ENCODE results near the gene VWA8.

VWA8 gene

DNA sequence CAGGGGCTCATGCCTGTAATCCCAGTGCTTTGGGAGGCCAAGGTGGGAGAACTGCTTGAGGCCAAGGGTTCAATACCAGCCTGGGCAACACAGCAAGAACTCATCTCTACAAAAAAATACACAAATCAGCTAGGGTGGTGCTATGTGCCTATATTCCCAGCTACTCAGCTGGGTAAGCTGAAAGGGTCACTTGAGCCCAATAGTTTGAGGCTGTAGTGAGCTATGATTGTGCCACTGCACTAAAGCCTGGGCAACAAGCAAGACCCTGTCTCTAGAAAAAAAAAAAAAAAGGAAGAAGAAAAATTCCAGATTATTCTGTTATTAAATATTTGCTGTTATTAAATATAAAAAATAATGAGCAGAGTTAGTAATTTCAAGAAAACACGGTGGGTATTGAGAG, 372.5 kb downstream of the VWA8 start:
- H3K4me3 ChIP-seq (replicated peaks; ENCODE audit: low read depth, low read length): no peak overlapping the region
- TF ChIP-seq, protein P1, sequence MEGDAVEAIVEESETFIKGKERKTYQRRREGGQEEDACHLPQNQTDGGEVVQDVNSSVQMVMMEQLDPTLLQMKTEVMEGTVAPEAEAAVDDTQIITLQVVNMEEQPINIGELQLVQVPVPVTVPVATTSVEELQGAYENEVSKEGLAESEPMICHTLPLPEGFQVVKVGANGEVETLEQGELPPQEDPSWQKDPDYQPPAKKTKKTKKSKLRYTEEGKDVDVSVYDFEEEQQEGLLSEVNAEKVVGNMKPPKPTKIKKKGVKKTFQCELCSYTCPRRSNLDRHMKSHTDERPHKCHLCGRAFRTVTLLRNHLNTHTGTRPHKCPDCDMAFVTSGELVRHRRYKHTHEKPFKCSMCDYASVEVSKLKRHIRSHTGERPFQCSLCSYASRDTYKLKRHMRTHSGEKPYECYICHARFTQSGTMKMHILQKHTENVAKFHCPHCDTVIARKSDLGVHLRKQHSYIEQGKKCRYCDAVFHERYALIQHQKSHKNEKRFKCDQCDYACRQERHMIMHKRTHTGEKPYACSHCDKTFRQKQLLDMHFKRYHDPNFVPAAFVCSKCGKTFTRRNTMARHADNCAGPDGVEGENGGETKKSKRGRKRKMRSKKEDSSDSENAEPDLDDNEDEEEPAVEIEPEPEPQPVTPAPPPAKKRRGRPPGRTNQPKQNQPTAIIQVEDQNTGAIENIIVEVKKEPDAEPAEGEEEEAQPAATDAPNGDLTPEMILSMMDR (IDR thresholded peaks at IDR 0.05; ENCODE audit: low read depth, low read length, missing control alignments): no peak
- DNase-seq (ENCODE audit: extremely low read depth, low read depth): no peak

DNA sequence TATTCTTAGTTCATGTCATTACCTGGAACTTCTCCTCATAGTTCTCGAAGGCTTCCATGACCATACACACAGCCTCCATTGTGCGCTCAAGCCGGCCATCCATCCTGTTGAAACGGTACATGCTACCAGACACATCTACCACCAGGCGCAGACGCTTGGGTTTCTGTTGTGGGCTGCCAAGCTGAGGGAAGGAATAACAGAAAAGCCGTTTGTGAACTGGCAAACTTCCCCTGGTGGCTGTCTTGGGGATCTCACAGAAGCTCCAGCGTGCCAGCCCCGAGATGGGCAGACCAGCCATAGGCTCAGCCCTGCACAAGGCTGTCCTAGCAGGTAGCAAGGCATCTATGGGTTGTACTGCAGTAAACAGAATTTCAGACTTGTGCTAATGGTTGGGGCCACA, 373.4 kb downstream of the VWA8 start:
- TF ChIP-seq, protein P1 (IDR thresholded peaks at IDR 0.05; ENCODE audit: low read depth, low read length, missing control alignments): no peak
- no peak for DNase-seq (ENCODE audit: extremely low read depth, low read depth)
- H3K4me3 ChIP-seq (replicated peaks; ENCODE audit: low read depth, low read length): no peak overlapping the region

DNA sequence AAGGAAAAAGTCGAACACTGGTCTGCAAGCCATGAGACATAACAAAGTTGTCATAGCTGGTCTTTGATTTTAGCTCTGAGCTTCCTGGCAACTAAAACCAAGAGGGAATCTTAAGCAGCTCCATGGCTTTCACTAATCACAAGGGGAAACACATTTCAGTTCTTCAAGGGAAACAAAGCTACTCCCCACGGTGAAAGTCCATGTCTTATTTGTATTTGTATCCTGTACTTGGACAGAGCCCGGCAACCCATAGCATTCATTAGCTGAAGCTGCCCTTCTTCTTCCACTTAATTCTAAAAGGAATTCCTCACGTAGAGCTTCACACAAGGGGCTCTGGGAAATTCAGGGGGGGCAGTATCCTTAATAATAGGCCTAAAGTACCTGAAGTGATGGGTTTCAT, 374.7 kb downstream of the VWA8 start:
- no peak for DNase-seq (ENCODE audit: extremely low read depth, low read depth)
- TF ChIP-seq, protein P1 (IDR thresholded peaks at IDR 0.05; ENCODE audit: low read depth, low read length, missing control alignments): no peak
- no peak overlapping the region for H3K4me3 ChIP-seq (replicated peaks; ENCODE audit: low read depth, low read length)

DNA sequence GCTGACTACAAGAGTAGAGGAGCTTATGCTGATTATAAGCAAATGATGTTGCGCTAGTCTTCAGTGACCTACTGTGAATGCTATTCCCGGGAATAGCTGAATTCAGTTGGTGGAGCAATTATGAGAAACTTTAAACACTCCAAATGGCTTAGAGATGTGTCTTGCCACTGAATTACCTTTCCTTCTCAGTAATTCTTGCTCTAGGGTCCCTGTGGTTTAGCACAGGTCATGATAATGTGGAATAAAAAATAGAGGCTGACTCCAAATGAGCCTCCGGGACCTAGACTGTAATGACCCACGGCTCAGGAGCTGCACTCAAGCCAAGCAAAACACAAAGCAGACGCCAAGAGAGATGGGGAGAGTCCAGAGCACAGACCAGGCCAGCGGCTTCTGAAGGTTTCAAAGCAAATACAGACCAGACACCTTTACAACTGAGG, 378.9 kb downstream of the VWA8 start:
- no peak for DNase-seq (ENCODE audit: extremely low read depth, low read depth)
- H3K4me3 ChIP-seq (replicated peaks; ENCODE audit: low read depth, low read length): no peak overlapping the region
- TF ChIP-seq, protein P1 (IDR thresholded peaks at IDR 0.05; ENCODE audit: low read depth, low read length, missing control alignments): no peak

DNA sequence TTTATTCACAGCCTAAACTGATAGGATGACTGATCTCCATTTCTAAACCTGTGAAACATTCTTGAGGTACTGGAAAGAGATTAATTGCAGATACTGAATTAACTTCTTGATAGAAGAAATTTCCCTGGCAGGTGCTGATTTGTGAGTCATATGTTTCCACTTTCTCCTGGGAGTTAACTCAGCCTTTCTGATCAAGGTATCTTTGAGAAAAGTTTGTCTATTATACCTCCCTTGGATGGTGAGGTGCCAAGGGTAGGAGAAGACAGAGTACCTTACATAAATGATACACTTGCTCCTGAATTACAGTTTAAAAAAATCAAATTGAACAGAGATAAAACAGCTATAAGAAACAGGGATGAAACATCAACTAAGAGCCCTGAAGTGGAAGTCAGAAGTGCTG, 380.6 kb downstream of the VWA8 start:
- TF ChIP-seq, protein P1 (IDR thresholded peaks at IDR 0.05; ENCODE audit: low read depth, low read length, missing control alignments): no peak
- DNase-seq (ENCODE audit: extremely low read depth, low read depth): no peak
- no peak overlapping the region for H3K4me3 ChIP-seq (replicated peaks; ENCODE audit: low read depth, low read length)

DNA sequence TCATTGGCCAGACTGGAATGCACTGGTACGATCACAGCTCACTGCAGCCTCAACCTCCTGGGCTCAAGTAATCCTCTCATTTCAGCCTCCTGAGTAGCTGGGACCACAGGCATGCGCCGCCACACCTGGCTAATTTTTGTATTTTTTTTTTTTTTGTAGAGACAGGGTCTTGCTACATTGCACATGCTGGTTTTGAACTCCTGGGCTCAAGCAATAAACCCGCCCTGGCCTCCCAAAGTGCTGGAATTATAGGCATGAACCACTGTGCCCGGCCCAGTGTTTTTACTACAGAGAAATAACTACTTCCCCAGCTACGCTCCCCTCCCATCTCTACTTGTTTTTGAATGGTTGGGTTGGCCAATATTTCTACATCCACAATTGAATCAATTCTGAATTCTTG, 381.0 kb downstream of the VWA8 start:
- TF ChIP-seq, protein P1 (IDR thresholded peaks at IDR 0.05; ENCODE audit: low read depth, low read length, missing control alignments): no peak
- DNase-seq (ENCODE audit: extremely low read depth, low read depth): no peak

DNA sequence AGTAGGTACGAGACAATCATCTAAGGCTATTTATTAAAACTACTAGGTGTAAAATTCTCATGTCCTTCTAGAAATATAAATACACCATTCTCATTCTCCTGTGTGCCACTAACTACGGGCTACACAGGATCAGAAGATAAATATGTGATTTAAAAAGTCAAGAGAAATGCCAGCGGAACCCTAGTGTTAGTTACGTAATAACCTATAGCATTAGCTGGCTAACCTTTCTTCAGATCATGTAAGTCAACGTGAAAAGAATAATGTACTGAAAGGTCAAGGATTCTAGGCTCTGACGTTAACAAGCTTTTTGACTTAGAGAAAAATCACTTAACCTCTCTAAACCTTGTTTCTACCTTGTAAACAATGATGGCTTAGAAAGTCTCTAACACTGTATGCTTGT, 381.7 kb downstream of the VWA8 start:
- no peak overlapping the region for H3K4me3 ChIP-seq (replicated peaks; ENCODE audit: low read depth, low read length)
- DNase-seq (ENCODE audit: extremely low read depth, low read depth): no peak
- TF ChIP-seq, protein P1 (IDR thresholded peaks at IDR 0.05; ENCODE audit: low read depth, low read length, missing control alignments): no peak

More for the DNA sequence above, 381.0 kb downstream of the VWA8 start:
- no peak overlapping the region for H3K4me3 ChIP-seq (replicated peaks; ENCODE audit: low read depth, low read length)

Measured in HFF-Myc (cell line).